Right ventricle myocardium inferior (tissue), 1 donor: Measurements from ENCODE around the gene HINFP. TPM values are rescaled to one million over a fixed set of nuclear protein-coding genes. Genes with fewer than 3 reads are reported as not detected.

Source experiments
- ATAC-seq: fragments of 200-7000 bp; cut with Tn5 transposase; one replicate; pipeline ENCODE4 v1.9.1; 2020; ENCODE audit warnings: mild to moderate bottlenecking, moderate library complexity
- DNase-seq: peaks from one replicate; pipeline ENCODE4 v3.0.0; 2021; ENCODE audit errors: missing footprints
- intact Hi-C: fragments of 100-400 bp; cut with DNase I; formaldehyde crosslinking; loops from one replicate; pipeline ENCODE4 v1.11.0; 2022
- long read RNA-seq: library from polyadenylated mRNA; unstranded; transcript quantifications from one replicate; pipeline ENCODE4 v2.0.0, GENCODE V29; 2021
- total RNA-seq: library from RNA; stranded (reverse); fragmentation: NEBNext Ultra II Directional; extraction: Animal tissue kit (Norgen Biotek cat#: 25700); gene quantifications from one replicate; pipeline ENCODE4 v1.2.1, GENCODE V29; 2021
- donor health status: DM: no; HTN: yes; CAD: no; lungs with severe emphysema.

Gene HINFP
- 13.0 TPM for total RNA-seq
- long read RNA-seq, partial matches to known transcripts, result 0 of 8 reads
- long read RNA-seq, other reads (novel, unspliced or antisense), result 5 of 8 reads

GRCh38 chr11:119121008-119121810 lies at the start of gene HINFP:
HINFP (plus strand) TSS chr11:119121580; CDS start chr11:119126945, 5,365 bp downstream.
- DNase-seq, result peak; percentile 100
- intact Hi-C loops, result loop anchor here (2.0 kb wide), 1 partner anchor 14 kb away; the partner anchor contains the start of gene C2CD2L
- peak; percentile 100 for ATAC-seq

GRCh38 chr11:119077839-119078238 lies 43.5 kb upstream of the HINFP start:
- DNase-seq (no peak), ATAC-seq (no peak)
- intact Hi-C loops, result no loop called here

DNA sequence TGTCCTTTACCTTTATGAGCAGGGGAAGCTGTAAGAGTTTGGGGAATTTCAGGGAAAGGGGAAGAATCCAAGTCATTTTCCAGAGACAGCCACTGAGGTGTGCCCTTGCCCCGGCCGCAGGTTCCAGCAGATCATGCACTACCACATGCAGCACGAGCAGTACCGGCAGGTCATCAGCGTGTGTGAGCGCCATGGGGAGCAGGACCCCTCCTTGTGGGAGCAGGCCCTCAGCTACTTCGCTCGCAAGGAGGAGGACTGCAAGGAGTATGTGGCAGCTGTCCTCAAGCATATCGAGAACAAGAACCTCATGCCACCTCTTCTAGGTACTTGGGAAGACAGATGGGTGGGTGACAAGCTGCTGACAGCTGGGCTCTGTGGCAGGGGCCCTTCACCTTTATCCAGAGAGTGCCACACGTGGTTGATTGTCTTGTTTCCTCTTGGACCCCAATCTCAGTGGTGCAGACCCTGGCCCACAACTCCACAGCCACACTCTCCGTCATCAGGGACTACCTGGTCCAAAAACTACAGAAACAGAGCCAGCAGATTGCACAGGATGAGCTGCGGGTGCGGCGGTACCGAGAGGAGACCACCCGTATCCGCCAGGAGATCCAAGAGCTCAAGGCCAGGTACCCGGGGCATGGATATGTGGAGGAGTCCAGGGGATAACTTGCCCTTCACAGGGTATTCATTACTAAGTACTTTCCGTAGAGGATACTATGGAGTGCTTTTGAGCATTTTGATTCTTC lies 42.5 kb upstream of the HINFP start:
- intact Hi-C loops, result no loop called here
- DNase-seq (no peak), ATAC-seq (no peak)

DNA sequence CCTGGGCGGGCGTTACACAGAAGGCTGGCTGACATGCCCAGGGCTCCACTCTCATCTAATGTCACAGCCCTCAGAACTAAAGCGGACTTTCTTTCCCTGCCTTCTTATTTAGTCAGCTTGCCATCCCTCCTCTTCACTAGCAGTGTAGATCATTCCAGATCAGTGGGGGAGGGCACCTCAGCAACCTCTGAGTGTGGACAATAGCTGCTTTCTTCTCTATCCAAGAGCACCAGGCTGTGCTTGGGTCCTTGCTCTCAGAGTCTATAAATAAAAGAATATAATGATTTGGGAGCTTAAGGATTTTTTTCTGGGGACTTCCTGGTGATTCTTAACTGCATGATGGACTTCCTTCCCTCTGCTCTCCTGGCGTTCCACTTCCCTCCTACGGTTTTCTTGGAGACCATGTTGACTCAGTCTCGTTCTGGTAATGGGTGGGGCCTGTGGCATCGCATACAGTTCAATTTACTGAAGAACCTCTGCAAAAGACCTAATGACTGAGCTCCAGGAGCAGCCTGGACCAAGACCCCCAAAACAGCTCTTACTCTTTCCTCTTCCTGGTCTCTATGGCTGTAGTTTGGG lies 39.6 kb upstream of the HINFP start:
- ATAC-seq (no peak), DNase-seq (no peak)
- intact Hi-C loops, result no loop called here

DNA sequence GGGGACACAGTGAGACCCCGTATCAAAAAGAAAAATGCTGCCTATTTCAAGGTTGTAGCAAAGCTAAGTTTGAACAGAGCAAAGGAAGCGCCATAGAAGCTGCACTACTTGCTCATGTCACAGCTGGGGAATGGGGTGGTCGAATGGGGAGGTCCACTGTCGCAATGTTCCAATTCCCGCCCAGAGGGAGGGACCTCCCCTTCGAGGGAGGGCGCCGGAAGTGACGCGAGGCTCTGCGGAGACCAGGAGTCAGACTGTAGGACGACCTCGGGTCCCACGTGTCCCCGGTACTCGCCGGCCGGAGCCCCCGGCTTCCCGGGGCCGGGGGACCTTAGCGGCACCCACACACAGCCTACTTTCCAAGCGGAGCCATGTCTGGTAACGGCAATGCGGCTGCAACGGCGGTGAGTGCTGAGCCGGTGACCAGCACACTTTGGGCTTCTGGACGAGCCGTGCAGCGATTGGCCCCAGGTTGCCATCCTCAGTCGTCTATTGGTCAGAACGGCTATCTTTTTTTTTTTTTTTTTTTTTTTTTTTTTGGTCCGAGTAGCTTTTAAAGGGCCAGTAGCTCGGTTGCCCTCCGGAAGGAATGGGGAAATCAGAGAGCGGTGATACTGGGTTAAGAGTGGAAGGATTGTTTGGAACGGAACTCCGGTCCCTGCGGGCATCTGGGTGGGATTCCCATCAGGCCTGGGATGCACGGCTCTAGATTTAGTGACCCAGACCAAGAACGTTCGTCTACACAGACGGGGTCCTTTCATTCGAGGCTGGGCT lies 36.5 kb upstream of the HINFP start, which contains the start of gene HMBS:
Gene HMBS (plus strand): TSS at position 219 of the 774 bp plus-strand sequence. CDS start 153 bp downstream, at position 372.
- intact Hi-C loops, result loop anchor here (2.0 kb wide), 1 partner anchor 18 kb away; the partner anchor contains the start of gene VPS11
- ATAC-seq (peak; percentile 97), DNase-seq (peak; percentile 97)

DNA sequence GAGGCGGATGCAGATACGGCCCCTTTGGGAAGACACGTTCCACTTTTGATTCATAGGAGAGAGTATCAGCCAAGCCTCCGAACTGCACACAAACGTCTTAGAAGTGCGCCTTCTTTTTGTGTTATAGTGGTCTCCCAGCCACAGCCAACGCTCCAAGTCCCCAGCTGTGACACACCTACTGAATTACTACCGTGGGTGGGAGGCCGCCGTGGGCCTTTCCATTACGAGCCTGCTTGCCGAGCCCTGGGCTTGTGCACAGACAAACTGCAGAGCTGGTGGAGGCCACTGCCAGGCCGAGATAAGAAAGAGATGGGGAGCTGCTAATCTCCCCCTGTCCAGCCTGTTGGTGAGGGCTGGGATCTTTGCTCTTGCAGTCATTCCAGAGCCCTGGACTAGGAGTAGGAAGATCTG lies 35.9 kb upstream of the HINFP start:
- DNase-seq (peak; percentile 66), ATAC-seq (peak; percentile 2)
- intact Hi-C loops, result loop anchor here (2.0 kb wide), 1 partner anchor 19 kb away; the partner anchor contains the start of gene VPS11

GRCh38 chr11:119087123-119087522 lies 34.3 kb upstream of the HINFP start:
- ATAC-seq, result no peak
- DNase-seq, result no peak
- intact Hi-C loops, result no loop called here

- ATAC-seq, result no peak
- intact Hi-C loops, result no loop called here
- no peak for DNase-seq
Observed at GRCh38 chr11:119087747-119088241, 33.6 kb upstream of the HINFP start.

GRCh38 chr11:119088406-119088805 lies 33.0 kb upstream of the HINFP start:
- intact Hi-C loops, result no loop called here
- ATAC-seq (no peak), DNase-seq (no peak)

DNA sequence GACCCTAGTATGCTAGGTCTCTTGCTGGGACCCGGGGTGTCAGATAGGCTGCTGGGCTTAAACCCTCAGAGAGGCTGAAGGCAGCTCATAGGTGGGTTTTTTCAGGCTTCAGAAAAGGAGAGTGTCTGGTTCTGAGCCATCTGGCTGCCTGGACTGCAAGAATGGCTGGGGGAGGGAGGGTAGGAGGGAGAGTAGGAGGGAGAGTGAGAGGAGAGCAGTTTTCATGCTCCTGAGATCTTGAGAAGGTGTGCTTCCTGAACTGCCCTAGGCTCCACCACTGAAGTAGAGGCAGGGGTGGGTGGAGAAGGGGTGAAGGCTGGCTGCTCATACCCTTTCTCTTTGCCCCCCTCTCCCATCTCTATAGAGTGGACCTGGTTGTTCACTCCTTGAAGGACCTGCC lies 32.1 kb upstream of the HINFP start:
- ATAC-seq, result no peak
- DNase-seq, result no peak
- intact Hi-C loops, result no loop called here

GRCh38 chr11:119091178-119091577 lies 30.2 kb upstream of the HINFP start:
- intact Hi-C loops, result no loop called here
- no peak for ATAC-seq
- no peak for DNase-seq

DNA sequence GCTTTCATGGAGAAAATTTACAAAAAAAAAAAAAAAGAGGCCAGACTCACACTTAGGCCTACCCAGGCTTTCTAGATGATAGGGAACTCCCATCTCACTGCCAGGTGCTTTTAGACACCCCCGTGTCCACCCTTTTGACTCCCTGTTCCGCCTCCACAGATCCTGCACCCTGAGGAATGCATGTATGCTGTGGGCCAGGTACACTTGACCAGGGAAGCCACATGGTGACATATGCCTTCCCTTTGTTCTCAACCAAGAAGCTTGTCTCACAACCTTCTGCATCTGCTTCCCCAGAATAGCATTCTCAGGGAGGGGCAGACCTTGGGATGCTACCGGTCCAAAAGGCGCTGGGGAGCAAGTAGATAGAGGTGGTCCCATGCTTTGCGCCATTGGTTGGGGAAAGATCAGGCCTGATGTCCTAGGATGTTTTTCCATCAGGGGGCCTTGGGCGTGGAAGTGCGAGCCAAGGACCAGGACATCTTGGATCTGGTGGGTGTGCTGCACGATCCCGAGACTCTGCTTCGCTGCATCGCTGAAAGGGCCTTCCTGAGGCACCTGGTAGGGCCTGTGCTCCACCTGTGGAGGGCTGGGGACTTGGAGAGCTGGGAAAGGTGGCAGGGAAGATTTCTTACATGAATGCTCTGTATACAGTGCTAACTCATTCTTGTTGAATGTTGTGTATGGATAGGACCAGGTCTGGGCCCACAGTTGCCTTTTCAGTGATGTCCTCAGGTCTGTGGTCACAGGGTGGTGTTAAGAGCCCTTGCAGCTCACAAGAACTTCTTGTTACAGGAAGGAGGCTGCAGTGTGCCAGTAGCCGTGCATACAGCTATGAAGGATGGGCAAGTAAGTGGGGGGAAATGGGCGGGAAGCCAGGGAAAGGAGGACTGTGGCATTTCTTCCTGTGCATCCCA lies 29.2 kb upstream of the HINFP start:
- ATAC-seq (no peak), DNase-seq (no peak)
- intact Hi-C loops, result no loop called here

- no peak for ATAC-seq
- intact Hi-C loops, result no loop called here
- no peak for DNase-seq
Observed at GRCh38 chr11:119092880-119093842, 28.2 kb upstream of the HINFP start.

GRCh38 chr11:119093942-119094815 lies 27.2 kb upstream of the HINFP start:
- intact Hi-C loops, result no loop called here
- ATAC-seq, result peak; percentile 17
- peak; percentile 73 for DNase-seq

DNA sequence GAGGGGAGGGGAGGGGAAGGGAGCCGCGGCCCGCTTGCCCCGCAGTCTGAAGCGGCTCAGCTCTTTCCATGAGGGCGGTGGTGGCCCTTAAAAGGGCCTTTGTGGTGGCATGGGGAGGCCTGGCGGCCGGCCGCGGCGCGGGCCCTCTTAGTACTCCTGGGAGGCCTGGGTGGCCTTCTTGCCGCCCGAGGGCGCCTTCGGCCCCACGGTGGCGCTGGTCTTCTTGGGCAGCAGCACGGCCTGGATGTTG lies 26.6 kb upstream of the HINFP start:
- intact Hi-C loops, result no loop called here
- peak; percentile 85 for ATAC-seq
- peak; percentile 93 for DNase-seq
